NCI-H1092 (cell line): ENCODE measurements around the gene TMEM72.

Source experiments
- DNase-seq: peaks from one replicate; lab custom pipeline; 2025; lab: John Stamatoyannopoulos, UW

The TMEM72 gene

DNA sequence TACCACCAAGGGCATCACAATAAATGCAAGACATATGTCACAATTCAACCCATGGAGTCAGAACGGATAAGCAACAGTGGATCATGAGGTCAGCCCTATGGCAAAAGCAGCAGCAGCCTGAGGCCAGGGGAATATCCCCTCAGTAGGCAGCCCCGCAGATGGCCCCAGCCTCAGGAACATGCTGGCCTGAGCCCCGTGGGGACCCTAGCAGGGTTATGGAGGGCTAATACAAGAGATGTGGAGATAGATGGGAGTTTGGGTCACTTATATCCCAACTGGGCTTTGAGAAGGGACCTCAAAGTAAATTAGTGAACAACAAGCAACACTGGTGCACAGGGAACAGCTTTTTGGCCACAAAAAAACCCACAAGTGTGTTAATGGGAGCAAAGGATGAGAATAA lies 9.1 kb downstream of the TMEM72 start:
- DNase-seq = no peak

GRCh38 chr10:44921061-44921460 lies 9.9 kb downstream of the TMEM72 start:
- DNase-seq = no peak

GRCh38 chr10:44921506-44921905 lies 10.4 kb downstream of the TMEM72 start:
- DNase-seq = no peak

DNA sequence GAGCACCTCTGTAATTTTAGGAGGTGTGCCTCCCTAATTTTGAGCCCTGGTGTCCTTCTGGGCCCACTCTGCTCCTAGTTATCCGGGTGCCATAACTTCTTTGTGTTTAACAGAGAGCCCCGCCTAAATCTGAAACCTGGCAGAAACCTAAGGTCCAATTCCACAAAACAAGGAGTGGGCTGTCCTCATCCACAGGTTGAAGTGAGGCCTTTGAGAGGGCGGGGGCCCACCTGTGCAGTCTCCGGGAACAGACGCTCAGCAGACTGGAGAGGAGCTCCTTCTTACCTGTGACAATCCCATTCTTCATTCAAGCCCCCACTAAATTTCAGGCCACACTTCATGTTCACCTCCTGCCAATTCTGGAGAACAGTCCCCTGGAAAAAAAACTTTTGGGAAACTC lies 10.9 kb downstream of the TMEM72 start:
- no peak for DNase-seq

DNA sequence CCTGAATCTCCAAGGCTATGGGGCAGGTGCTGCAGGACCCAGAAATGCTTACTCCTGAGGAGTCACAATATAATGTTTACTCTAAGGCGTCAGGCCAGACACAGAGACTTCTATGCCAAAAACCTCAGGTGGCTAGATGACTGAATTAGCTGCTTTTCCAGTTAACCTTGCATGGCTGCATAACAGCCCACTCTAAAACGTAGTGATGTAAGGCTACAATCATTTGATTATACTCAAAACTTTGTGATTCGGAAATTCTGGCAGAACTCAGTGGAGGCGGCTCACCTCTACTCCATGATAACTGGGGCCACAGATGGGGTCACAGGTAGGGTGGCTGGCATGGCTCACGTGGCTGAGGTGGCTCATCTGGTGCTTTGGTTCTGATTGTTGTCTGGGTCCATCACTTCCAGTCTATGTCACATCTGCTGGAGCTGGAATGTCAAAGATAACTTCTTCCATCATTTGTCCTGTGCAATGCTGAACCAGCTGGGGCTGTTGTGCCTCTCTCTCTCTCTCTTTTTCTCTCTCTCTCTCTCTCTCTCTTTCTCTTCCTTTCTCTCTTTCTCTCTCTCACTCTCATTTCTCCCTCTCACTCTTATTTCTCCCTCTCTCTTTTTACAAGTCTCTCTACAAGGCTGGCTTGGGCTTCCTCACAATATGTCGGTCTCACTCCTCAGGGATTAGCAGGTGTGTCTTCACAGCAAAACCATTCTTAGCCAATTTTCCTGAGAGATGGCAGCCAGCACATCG lies 11.8 kb downstream of the TMEM72 start:
- no peak for DNase-seq

DNA sequence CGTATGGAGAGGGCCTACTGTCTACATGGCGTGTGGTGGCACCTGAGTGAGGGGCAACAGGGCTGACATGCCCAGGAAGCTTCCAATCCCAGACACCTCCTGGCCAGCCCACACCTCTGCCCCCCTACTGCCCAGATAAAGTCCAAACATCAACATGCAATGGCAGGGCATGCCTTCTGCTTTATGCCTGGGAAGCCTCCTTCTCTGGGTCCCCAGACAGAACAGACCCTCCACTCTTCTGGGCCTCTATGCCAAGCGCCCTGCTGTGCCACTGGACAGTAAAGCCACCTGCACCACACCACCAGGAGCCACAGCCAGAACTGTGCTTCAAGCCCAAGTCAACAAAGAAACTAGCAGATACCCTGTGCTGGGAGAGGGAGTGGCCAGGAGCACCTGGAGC lies 12.5 kb downstream of the TMEM72 start:
- no peak for DNase-seq

- DNase-seq = no peak
Observed at GRCh38 chr10:44924261-44925040, 13.3 kb downstream of the TMEM72 start.

DNA sequence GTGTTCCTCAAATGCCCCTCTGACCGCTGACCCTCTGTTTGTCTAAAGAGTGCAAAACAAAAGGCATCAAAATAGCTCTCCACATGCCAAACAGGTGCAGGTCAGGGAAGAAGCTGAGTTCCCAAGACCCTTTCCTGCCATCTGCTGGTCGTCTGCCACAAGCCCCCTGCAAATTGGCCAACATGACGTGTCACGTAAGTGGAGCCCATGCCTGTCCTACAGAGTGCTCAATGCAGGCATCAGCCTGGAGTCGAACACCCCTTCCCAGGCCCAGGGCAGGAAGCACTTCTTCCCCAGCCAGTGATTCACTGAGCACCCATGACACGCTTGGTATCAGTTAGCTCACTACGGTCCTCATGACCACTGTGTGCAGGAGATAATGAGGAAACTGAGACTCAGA lies 14.1 kb downstream of the TMEM72 start:
- no peak for DNase-seq

DNA sequence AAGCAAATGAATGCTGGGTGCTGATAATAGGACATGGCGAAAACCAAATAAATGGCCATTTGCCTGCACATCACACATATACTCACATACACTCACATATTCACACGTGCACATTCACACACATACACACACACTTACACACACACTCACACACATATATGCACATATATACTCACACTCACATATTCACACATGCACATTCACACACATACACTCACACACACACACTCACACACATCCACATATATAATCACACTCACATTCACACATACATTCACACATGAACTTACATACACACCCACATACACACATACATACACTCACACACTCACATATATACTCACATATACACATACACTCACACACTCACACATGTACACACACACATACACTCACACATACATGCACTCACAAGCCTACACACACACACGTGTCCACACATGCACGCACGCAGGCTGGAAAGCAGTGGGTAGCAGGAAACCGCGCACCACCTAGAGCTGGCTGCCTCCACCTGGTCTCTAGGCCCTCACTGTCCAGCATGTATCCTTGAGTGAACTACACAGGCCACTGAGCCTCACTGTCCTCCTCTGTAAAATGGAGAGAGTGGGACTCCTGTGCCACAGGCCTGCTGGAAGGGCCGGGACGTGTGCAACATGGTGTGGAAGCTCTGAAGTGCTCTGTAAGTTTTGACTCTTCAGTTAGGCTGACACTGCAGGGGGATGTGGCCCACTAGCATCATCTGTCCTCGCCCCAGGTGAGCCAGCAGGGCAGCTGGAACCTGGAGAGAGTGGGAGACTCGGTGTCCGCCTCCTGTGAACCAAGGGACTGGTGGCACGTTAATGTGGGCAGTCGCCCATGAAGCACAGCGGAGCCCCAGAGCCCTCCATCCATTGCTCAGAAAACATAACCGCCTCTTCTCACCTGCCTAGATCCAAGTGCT lies 14.9 kb downstream of the TMEM72 start:
- no peak for DNase-seq

DNA sequence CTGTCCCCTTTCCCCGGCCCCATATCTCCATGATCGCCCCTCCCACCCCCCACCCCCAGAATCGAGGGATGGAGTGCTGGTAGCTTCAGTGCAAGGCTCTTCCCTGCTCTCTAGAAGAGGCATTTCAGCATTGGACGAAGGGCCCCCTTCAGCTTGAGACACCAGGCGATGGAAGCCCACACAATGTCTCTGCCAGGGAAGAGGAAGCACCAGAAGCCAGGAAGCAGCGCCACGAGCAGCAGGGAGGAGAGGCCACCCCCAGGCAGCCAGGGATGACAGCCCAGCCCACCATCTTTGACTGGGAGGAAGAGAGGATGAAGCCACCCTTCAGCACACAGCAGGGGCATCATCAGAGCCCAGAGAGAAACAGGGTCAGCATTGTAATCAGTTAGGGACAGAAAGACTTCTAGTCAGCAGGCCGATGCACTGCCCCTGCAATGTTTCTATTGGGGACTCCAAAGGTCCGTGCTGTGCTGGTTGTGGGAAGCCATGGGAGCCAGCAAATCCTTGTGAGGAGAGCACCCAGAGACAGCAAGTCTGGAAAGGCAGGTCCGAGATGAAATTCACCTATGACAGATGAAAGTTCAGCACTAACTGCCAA lies 15.7 kb downstream of the TMEM72 start:
- DNase-seq = no peak

DNA sequence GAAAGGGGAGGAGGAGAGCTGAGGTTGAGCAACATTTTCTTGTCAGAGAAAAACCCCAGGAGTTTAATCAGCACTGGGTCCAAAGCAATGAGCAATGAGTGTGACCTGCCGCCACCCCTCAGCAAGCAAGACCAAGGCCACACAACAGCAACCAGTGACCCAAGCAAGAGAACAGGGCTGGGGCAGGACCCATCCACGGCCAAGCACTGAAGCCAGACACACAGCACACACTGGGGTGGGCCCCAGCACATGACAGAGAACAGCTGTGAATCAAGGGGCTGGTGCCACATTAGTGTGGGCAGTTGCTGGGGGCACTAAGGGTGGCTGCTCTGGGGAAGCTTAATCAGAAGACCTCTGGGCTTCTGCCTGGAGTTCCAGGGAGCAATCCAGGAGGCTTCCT lies 16.2 kb downstream of the TMEM72 start:
- DNase-seq = no peak

DNA sequence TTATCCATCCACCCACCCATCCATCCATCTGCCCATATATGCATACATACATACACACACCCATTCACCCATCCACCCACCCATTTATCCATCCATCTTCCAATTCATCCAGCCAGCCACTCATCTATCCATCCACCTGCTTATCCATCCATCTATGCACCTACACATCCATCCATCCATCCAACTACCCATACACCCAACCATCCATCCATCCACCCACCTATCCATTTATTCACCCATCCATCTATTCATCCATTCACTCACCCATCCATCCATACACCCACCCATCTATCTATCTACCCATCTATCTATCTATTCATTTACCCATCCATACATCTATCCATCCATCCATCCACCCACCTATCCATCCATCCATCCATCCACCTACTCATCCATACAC lies 17.3 kb downstream of the TMEM72 start:
- DNase-seq = no peak

DNA sequence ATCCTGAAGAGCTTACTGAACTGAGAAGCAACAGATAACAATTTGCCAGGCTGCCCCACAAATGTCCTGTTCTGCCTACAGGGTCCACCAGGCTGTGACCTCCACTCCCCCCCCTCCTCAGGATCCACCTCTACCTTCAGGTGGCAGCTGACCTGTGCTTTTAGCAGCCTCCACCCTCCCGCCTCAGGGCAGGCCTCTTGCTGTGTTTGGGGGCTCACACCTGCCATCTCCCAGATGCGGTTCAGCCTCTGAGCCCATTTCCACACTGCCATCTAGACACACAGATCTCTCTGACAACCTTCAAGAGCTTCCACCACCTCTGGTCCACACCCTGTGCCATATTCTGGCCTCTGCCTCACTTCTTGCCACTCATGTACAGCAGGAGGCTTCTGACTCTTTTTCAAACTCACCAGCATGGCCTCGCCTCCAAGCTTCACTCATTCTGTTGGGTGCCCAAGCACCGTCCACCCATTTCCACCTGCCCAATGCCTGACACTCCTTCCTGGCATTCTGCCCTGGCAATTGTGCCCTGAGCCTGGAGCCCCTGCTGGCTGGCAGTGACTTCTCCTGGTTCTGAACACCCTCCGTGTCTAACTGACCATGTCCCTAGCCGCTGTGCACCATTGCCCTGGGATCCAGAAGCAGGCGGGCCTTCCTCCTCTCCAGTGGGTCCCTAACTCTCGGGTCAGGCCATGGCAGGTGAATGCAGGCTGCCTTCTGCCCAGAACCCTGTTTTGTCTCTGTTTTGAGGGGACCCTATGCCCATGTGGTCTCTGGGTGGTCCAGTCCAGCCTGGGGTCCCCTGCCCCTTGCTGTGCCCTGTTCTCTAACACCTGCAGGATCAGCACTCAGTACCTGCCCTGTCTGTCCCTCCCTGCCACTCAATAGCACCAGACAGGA lies 18.5 kb downstream of the TMEM72 start:
- no peak for DNase-seq

- DNase-seq = no peak
Observed at GRCh38 chr10:44930904-44931620, 19.9 kb downstream of the TMEM72 start.

DNA sequence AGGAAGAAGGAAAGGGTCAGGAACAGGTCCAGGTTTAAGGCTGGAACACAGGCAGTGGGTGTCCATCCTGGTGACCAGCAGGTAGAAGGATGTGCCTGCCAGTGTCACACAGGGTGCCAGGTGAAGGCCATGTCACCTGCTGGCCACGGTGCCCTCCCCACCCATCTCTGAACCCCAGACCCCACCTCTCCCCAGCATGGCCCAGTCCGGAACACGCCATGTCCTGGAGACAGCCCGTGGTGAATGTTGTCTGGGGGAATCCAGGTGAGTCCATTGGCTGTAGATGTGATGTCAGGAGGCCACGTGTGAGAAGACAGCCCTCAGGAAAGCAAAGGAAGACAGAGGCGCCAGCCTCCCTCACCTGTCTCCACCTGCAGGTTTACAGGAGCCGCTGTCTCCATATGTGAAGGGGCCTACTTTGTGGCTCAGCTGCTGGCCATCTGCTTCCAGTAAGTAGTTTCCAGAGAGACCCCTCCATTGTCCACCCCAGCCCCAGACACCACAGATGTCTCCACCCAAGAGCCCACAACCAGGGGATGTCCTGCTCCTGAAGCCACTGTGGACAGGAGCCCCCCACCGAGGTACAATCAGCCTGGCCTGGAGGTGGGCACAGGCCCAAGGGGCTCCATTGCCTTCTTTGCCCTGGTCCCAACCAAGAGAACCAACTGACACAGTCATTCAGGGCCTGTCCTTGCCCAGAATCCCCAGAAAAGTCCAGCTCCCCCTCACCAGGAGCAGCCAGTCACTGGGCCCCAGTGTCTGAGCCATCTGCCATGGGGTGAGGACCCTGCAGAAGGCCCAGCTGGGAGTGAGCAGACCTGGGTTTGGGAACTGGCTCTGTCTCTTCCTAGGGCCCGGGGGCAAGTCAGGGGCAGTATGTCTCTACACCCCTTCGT lies 20.7 kb downstream of the TMEM72 start:
- DNase-seq = no peak

- DNase-seq = peak; percentile 44
Observed at GRCh38 chr10:44932517-44933450, 21.6 kb downstream of the TMEM72 start.

DNA sequence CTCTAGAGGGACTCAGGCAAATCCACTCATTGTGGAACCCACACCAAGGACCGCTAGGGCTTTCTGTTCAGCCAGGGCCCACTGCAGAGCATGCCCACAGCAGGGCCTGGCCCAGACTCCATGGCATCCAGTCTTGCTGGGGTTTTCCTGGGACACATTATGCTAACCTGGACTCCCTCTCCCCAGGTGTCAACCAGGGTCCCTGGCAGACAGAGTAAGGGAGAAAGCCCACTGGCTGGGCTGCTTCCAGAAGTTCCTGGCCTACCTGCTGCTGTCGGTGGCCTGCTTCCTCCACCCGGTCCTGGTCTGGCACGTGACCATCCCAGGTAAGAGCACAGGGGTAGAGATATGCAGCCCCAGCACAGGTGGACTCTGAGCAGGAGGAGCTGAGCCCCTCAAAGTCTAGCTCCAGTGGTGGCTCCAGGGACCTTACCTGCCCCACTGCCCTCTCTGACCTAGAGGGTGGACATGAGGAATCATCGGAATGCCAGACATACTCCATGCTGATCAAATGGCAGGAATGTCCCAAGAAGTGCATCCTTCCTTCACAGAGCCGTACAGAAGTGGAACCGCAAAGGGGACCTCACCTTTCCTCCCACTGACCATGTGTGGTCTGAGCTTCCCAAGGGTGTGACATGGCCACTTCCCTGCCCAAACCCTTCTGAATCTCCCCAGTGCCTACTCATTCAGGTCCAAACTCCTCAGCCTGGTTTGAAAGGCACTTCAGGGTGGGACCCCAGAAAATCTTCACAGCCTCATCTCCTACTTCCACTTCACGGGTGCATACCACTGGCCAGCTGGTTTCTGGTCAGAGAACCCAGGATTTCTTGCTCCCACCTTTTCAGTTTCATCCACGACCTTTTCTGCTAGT lies 22.5 kb downstream of the TMEM72 start:
- DNase-seq = no peak
